Calu3 (cell line): ENCODE measurements around the gene FASTKD3. TPM values are rescaled to one million over a fixed set of nuclear protein-coding genes. Genes with fewer than 3 reads are reported as not detected.
"Not testable (repeated sequence)": the region's sequence is repeated elsewhere in the genome, so short reads cannot be mapped to it uniquely, and the experiment has no call there.

Experiments used
- Bru-seq: library from RNA; stranded (reverse); fragments of 400-500 nt; gene quantifications from one replicate; lab custom pipeline; 2021; lab: Mats Ljungman, UMichigan
- BruChase-seq, 2 experiments: library from RNA; stranded (reverse); fragments of 400-500 nt; gene quantifications; one replicate each; lab custom pipeline; 2021; lab: Mats Ljungman, UMichigan
- BruUV-seq: library from RNA; stranded (reverse); fragments of 400-500 nt; replicated peaks from 2 replicates; lab custom pipeline; 2021; lab: Mats Ljungman, UMichigan
- CTCF ChIA-PET: fragments of 300-600 bp; sonication (Branson Sonifier 250); formaldehyde crosslinking; loops from one replicate; lab custom pipeline; 2022; ENCODE audit warnings: antibody characterized with exemption; lab: Charles Lee
- DNase-seq: peaks from one replicate; pipeline ENCODE4 v3.0.0; 2022
- H3K27ac Mint-ChIP-seq: one replicate; pipeline ENCODE4 v1.8.0; 2022; ENCODE audit warnings: mixed read lengths; ENCODE audit not compliant: unreplicated experiment
- H3K27me3 Mint-ChIP-seq: one replicate; pipeline ENCODE4 v1.8.0; 2022; ENCODE audit warnings: mixed read lengths; ENCODE audit not compliant: unreplicated experiment
- H3K36me3 Mint-ChIP-seq: one replicate; pipeline ENCODE4 v1.8.0; 2022; ENCODE audit warnings: mild to moderate bottlenecking, moderate library complexity, mixed read lengths; ENCODE audit not compliant: insufficient read depth, unreplicated experiment
- H3K4me1 Mint-ChIP-seq: one replicate; pipeline ENCODE4 v1.8.0; 2022; ENCODE audit warnings: mild to moderate bottlenecking, low read depth, mixed read lengths; ENCODE audit not compliant: unreplicated experiment
- H3K4me3 Mint-ChIP-seq: one replicate; pipeline ENCODE4 v1.8.0; 2022; ENCODE audit warnings: mild to moderate bottlenecking, low read depth, moderate library complexity, mixed read lengths; ENCODE audit not compliant: unreplicated experiment
- H3K9me3 Mint-ChIP-seq: one replicate; pipeline ENCODE4 v1.8.0; 2022; ENCODE audit warnings: low read depth, mixed read lengths; ENCODE audit not compliant: unreplicated experiment
- CTCF ChIP-seq: fragments of 200-600 bp; IDR thresholded peaks from one replicate; pipeline ENCODE4 v1.8.0; 2022; ENCODE audit warnings: antibody characterized with exemption; ENCODE audit not compliant: unreplicated experiment
- intact Hi-C: fragments of 100-400 bp; cut with micrococcal nuclease; formaldehyde crosslinking; loops from one replicate; pipeline ENCODE4 v1.10.0; 2022; ENCODE audit not compliant: unreplicated experiment
- long read RNA-seq: library from polyadenylated mRNA; stranded (forward); transcript quantifications from one replicate; pipeline ENCODE4 v2.0.0, GENCODE V29; 2022
- total RNA-seq: library from RNA; stranded (reverse); gene quantifications from 2 replicates; pipeline ENCODE4 v1.2.3, GENCODE V29; 2022

The FASTKD3 gene
- total RNA-seq (11.0 and 13.5 TPM in 2 replicates), Bru-seq, nascent RNA (percentile 79 among the genes with signal in this experiment), BruChase-seq, experiment 1, labeled RNA remaining after a 6-hour chase (percentile 53 among the genes with signal in this experiment), BruChase-seq, experiment 2, labeled RNA remaining after a 2-hour chase (percentile 81 among the genes with signal in this experiment)
- long read RNA-seq, partial matches to known transcripts: 4 of 13 reads
- long read RNA-seq, other reads (novel, unspliced or antisense): 4 of 13 reads

- H3K27ac Mint-ChIP-seq: peak within 1 kb of the TSS; percentile 78
- CTCF ChIA-PET: no interaction called here
- no TSS peak for BruUV-seq
- no peaks in the 10 kb centered on the region for H3K27me3 Mint-ChIP-seq
- peaks cover 29% of the 10 kb centered on the region for H3K36me3 Mint-ChIP-seq
- peak; percentile 90 for DNase-seq
- intact Hi-C loops: no loop called here
- peak within 1 kb of the TSS; percentile 88 for H3K4me3 Mint-ChIP-seq
- peaks cover 31% of the 10 kb centered on the region for H3K4me1 Mint-ChIP-seq
- no peak for TF ChIP-seq CTCF
- no peaks in the 10 kb centered on the region for H3K9me3 Mint-ChIP-seq
These were observed at the start of gene FASTKD3, which contains the start of gene MTRR for GRCh38 chr5:7868773-7869473. TSS of gene FASTKD3 (minus strand) at chr5:7869031. CDS start at chr5:7868083, 948 bp downstream. TSS of gene MTRR (plus strand) at chr5:7869148. CDS start at chr5:7870795, 1,647 bp downstream.

- Mint-ChIP-seq H3K27me3 (no peaks in the 10 kb centered on the region), H3K4me3 (no peak overlapping the region), H3K36me3 (no peaks in the 10 kb centered on the region), H3K9me3 (peaks cover 7% of the 10 kb centered on the region), H3K27ac (no peak overlapping the region), H3K4me1 (no peaks in the 10 kb centered on the region)
- intact Hi-C loops: no loop called here
- no TSS peak for BruUV-seq
- CTCF ChIA-PET: no interaction called here
- no peak for DNase-seq
- no peak for TF ChIP-seq CTCF
These were observed 48.6 kb upstream of the FASTKD3 start for GRCh38 chr5:7917130-7918123.

- no peak for DNase-seq
- H3K9me3 Mint-ChIP-seq: peaks cover 7% of the 10 kb centered on the region
- H3K27me3 Mint-ChIP-seq: no peaks in the 10 kb centered on the region
- H3K4me1 Mint-ChIP-seq: no peaks in the 10 kb centered on the region
- H3K27ac Mint-ChIP-seq: no peak overlapping the region
- intact Hi-C loops: no loop called here
- BruUV-seq: no TSS peak
- CTCF ChIA-PET: interaction anchor here (0.7 kb wide), 1 partner anchor 93 kb away, joined by 3 read pairs; no protein-coding TSS in a partner anchor
- H3K36me3 Mint-ChIP-seq: no peaks in the 10 kb centered on the region
- TF ChIP-seq CTCF: no peak
- no peak overlapping the region for H3K4me3 Mint-ChIP-seq
These were observed 47.5 kb upstream of the FASTKD3 start for GRCh38 chr5:7916171-7916804.

- H3K4me3 Mint-ChIP-seq, H3K27me3 Mint-ChIP-seq, DNase-seq, H3K4me1 Mint-ChIP-seq, CTCF ChIA-PET, intact Hi-C loops, BruUV-seq, H3K27ac Mint-ChIP-seq, H3K36me3 Mint-ChIP-seq: not testable (repeated sequence)
- H3K9me3 Mint-ChIP-seq: peaks cover 16% of the 10 kb centered on the region
These were observed 42.6 kb upstream of the FASTKD3 start for GRCh38 chr5:7911429-7911771.
